Muscle layer of duodenum (tissue), 2 donors: ENCODE measurements around the gene USP20.

Experiments
- H3K27ac ChIP-seq: one replicate; pipeline ENCODE4 v1.7.0; 2013; ENCODE audit warnings: mild to moderate bottlenecking, low read length
- H3K27me3 ChIP-seq: one replicate; pipeline ENCODE4 v1.7.0; 2013; ENCODE audit warnings: low read depth, mild to moderate bottlenecking, control low read depth, low read length
- H3K36me3 ChIP-seq, 2 donors: one replicate each; pipeline ENCODE4 v1.7.0; 2013; ENCODE audit warnings: low read length in 2 of 2, control low read depth in 1 of 2, mild to moderate bottlenecking in 1 of 2; ENCODE audit not compliant: insufficient read depth in 2 of 2, control insufficient read depth in 1 of 2
- H3K4me1 ChIP-seq, 2 donors: one replicate each; pipeline ENCODE4 v1.7.0; 2013; ENCODE audit warnings: low read length in 2 of 2, mild to moderate bottlenecking in 2 of 2, control low read depth in 1 of 2, moderate library complexity in 1 of 2; ENCODE audit not compliant: insufficient read depth in 2 of 2, control insufficient read depth in 1 of 2
- H3K4me3 ChIP-seq, 2 donors: one replicate each; pipeline ENCODE4 v1.7.0; 2013; ENCODE audit warnings: low read length in 2 of 2, low read depth in 1 of 2, mild to moderate bottlenecking in 1 of 2
- H3K9me3 ChIP-seq, 2 donors: one replicate each; pipeline ENCODE4 v1.7.0; 2013; ENCODE audit warnings: low read length in 2 of 2, control low read depth in 1 of 2, mild to moderate bottlenecking in 1 of 2; ENCODE audit not compliant: control insufficient read depth in 1 of 2
- donor health status: healthy.

Gene USP20

GRCh38 chr9:129898185-129898584 lies 62.9 kb downstream of the USP20 start:
- Histone ChIP-seq H3K36me3 (peaks cover 18 to 59% of the 10 kb centered on the region in 2 donors), H3K27ac (no peak overlapping the region)

DNA sequence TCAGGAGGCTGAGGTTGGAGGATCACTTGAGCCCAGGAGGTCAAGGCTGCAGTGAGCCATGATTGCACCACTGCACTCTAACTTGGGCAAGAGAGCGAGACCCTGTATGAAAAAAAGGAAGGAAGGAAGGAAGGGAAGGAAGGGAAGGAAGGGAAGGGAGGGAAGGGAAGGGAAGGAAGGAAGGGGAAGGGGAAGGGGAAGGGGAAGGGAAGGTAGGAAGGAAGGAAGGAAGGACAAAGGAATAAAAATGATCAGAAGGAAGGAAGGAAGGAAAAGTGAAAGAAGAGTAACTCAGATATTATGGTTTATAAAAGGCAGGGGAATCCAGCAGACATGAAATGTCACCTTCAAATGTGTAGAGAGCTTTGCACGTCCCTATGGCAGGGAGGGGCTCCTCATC lies 64.4 kb downstream of the USP20 start:
- H3K36me3 ChIP-seq: peaks cover 18 to 64% of the 10 kb centered on the region in 2 donors
- no peak overlapping the region for H3K27ac ChIP-seq
- no peak overlapping the region for H3K4me3 ChIP-seq
- H3K27me3 ChIP-seq: no peaks in the 10 kb centered on the region
- no peaks in the 10 kb centered on the region for H3K9me3 ChIP-seq
- no peaks in the 10 kb centered on the region for H3K4me1 ChIP-seq

More at GRCh38 chr9:129898185-129898584, 62.9 kb downstream of the USP20 start:
- Histone ChIP-seq H3K4me1 (no peaks in the 10 kb centered on the region), H3K4me3 (no peak overlapping the region), H3K9me3 (no peaks in the 10 kb centered on the region), H3K27me3 (no peaks in the 10 kb centered on the region)

DNA sequence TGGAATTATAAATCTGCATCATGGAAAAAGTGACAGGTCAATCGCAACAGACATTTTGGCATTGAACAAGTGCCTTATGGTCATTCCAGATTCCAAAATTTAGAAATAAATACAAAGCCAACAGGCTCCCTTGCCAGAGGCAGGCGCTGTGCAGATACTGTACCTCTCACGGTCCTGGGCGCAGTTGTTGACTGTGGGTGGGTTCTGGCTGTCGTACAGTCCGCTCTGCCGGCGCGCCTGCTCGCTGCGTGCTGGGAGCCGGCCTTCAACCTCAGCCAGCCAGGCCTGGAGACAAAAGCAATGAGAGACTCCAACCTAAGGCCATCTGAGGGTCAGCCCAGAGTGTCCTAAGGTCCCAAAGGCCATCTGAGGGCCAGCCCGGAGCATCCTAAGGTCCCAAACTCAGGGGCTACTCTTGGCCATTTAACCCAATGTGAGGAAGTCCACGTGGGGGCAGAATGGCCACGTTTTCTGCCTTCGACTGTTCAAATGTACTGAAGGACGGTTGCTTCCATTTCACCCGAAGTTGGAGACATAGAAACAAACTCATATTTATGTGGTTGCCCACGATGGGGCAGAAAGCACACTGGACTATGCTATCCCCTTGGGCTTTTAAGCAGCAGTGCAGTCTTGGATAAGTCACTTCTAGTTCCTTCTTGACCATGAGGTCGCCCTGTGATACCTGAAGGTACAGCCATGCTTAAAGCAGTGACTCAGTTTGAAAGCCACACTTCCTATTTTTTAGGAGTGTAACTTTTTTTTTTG lies 65.2 kb downstream of the USP20 start:
- Histone ChIP-seq H3K4me1 (no peaks in the 10 kb centered on the region), H3K4me3 (no peak overlapping the region), H3K9me3 (no peaks in the 10 kb centered on the region), H3K36me3 (peaks cover 18 to 64% of the 10 kb centered on the region in 2 donors), H3K27me3 (no peaks in the 10 kb centered on the region), H3K27ac (no peak overlapping the region)

- no peak overlapping the region for H3K27ac ChIP-seq
- H3K36me3 ChIP-seq: peaks cover 18 to 58% of the 10 kb centered on the region in 2 donors
These were observed 66.9 kb downstream of the USP20 start for GRCh38 chr9:129901993-129902739.

DNA sequence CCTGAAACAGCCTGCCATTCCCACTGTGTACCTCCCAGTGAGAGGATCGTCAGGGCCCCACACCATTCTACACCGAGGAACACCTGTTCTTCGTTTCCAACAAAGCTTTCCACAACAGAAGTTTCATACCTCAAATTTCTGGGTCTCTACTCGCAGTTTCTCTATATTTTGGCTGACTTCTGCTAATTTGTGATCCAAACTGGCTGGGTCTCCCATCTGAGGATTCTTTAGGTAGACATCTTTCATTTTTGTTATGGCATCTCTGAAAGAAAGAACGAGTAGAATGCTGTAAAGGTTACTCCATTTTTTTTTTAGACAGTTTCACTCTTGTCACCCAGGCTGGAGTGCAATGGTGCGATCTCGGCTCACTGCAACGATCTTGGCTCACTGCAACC lies 67.5 kb downstream of the USP20 start:
- Histone ChIP-seq H3K4me1 (no peaks in the 10 kb centered on the region), H3K27ac (no peak overlapping the region), H3K9me3 (no peaks in the 10 kb centered on the region), H3K4me3 (no peak overlapping the region), H3K27me3 (no peaks in the 10 kb centered on the region), H3K36me3 (peaks cover 18 to 59% of the 10 kb centered on the region in 2 donors)

More at GRCh38 chr9:129901993-129902739, 66.9 kb downstream of the USP20 start:
- no peaks in the 10 kb centered on the region for H3K9me3 ChIP-seq
- no peak overlapping the region for H3K4me3 ChIP-seq
- no peaks in the 10 kb centered on the region for H3K4me1 ChIP-seq
- no peaks in the 10 kb centered on the region for H3K27me3 ChIP-seq

DNA sequence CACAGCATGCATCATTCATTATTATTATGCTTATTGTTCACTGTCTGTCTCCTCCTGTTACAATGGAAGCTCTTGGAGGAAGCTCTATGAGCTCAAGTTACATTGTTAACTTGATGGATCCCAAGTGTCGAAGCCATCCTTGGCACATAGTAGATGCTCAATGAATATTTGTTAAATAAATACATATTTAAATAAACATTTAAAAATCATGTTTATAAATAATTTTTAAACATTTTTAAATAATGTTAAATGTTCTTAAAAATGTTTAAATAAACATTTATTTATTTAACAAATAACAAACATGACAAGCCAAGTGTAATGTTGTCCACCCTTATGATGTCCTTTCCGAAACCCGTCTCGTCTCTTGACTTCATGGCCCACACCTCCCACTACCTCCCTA lies 69.5 kb downstream of the USP20 start:
- no peak overlapping the region for H3K27ac ChIP-seq
- peaks cover 23 to 51% of the 10 kb centered on the region in 2 donors for H3K36me3 ChIP-seq

GRCh38 chr9:129906298-129906697 lies 71.0 kb downstream of the USP20 start:
- Histone ChIP-seq H3K4me1 (no peaks in the 10 kb centered on the region), H3K27me3 (no peaks in the 10 kb centered on the region), H3K36me3 (peaks cover 13 to 38% of the 10 kb centered on the region in 2 donors), H3K27ac (no peak overlapping the region), H3K4me3 (no peak overlapping the region), H3K9me3 (no peaks in the 10 kb centered on the region)

More for the DNA sequence above, 69.5 kb downstream of the USP20 start:
- Histone ChIP-seq H3K27me3 (no peaks in the 10 kb centered on the region), H3K9me3 (no peaks in the 10 kb centered on the region), H3K4me1 (no peaks in the 10 kb centered on the region), H3K4me3 (no peak overlapping the region)

DNA sequence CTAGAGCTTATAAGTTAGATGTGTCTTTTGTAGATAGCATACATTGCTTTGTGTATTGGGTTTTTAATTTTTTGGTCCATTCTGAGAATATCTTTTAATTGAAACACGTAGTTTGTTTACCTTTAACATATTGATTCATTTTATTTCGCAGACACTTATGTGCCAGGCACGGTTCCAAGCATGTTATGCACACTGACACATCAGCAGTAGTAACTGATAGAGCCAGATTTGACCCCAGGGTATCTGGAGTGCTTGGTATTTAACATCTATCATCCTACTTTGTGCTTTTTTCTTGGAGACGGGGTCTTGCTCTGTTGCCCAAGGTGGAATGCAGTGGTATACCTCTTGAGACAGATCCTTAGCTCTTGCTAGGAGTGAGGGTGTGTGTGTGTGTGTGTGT lies 71.9 kb downstream of the USP20 start:
- no peaks in the 10 kb centered on the region for H3K27me3 ChIP-seq
- no peak overlapping the region for H3K27ac ChIP-seq
- no peaks in the 10 kb centered on the region for H3K9me3 ChIP-seq
- peaks cover 9 to 31% of the 10 kb centered on the region in 2 donors for H3K36me3 ChIP-seq
- no peaks in the 10 kb centered on the region for H3K4me1 ChIP-seq
- no peak overlapping the region for H3K4me3 ChIP-seq

- Histone ChIP-seq H3K9me3 (no peaks in the 10 kb centered on the region), H3K27ac (no peak overlapping the region), H3K4me1 (no peaks in the 10 kb centered on the region), H3K36me3 (peaks cover 8 to 25% of the 10 kb centered on the region in 2 donors), H3K4me3 (no peak overlapping the region), H3K27me3 (no peaks in the 10 kb centered on the region)
These were observed 73.6 kb downstream of the USP20 start for GRCh38 chr9:129908906-129909305.

- Histone ChIP-seq H3K27me3 (no peaks in the 10 kb centered on the region), H3K4me1 (no peaks in the 10 kb centered on the region), H3K4me3 (no peak overlapping the region), H3K36me3 (peaks cover 8 to 18% of the 10 kb centered on the region in 2 donors), H3K9me3 (no peaks in the 10 kb centered on the region), H3K27ac (no peak overlapping the region)
These were observed 74.6 kb downstream of the USP20 start for GRCh38 chr9:129909851-129910250.

- H3K9me3 ChIP-seq: no peaks in the 10 kb centered on the region
- H3K4me3 ChIP-seq: no peak overlapping the region
- peaks cover 8 to 18% of the 10 kb centered on the region in 2 donors for H3K36me3 ChIP-seq
- no peaks in the 10 kb centered on the region for H3K27me3 ChIP-seq
- no peaks in the 10 kb centered on the region for H3K4me1 ChIP-seq
- no peak overlapping the region for H3K27ac ChIP-seq
These were observed 75.6 kb downstream of the USP20 start for GRCh38 chr9:129910628-129911567.
